HepG2 (cell line): ENCODE results near the gene MCMBP. TPM values are rescaled to one million over a fixed set of nuclear protein-coding genes. Genes with fewer than 3 reads are reported as not detected.

Experiments used
- ATF7-NPFF ChIP-seq: sonication (generic); formaldehyde crosslinking; IDR thresholded peaks from 2 replicates; pipeline ENCODE4 v1.8.1; 2023; ENCODE audit warnings: mild to moderate bottlenecking, low read depth, missing genetic modification reagents, moderate library complexity
- BORCS8-MEF2B ChIP-seq: sonication (generic); formaldehyde crosslinking; IDR thresholded peaks from 2 replicates; pipeline ENCODE4 v1.8.0; 2022; ENCODE audit warnings: mild to moderate bottlenecking, missing genetic modification reagents
- CEBPB ChIP-seq: IDR thresholded peaks from 2 replicates; pipeline ENCODE4 v1.6.1; 2011; ENCODE audit warnings: low read depth, low read length, improper control_type of control experiment, borderline replicate concordance
- FOXC1 ChIP-seq: sonication (generic); formaldehyde crosslinking; IDR thresholded peaks from 2 replicates; pipeline ENCODE4 v1.8.0; 2022; ENCODE audit warnings: mild to moderate bottlenecking, missing genetic modification reagents, borderline replicate concordance
- GZF1 ChIP-seq: sonication (generic); formaldehyde crosslinking; IDR thresholded peaks from 2 replicates; pipeline ENCODE4 v1.5.1; 2020; ENCODE audit warnings: mild to moderate bottlenecking, missing genetic modification reagents
- JDP2 ChIP-seq: sonication (generic); formaldehyde crosslinking; IDR thresholded peaks from 2 replicates; pipeline ENCODE4 v1.8.1; 2022; ENCODE audit warnings: missing genetic modification reagents, borderline replicate concordance
- MAFF ChIP-seq: IDR thresholded peaks from 2 replicates; pipeline ENCODE4 v1.6.1; 2011; ENCODE audit warnings: low read depth, low read length, improper control_type of control experiment
- SRY ChIP-seq: sonication (generic); formaldehyde crosslinking; IDR thresholded peaks from 2 replicates; pipeline ENCODE4 v1.8.0; 2022; ENCODE audit warnings: mild to moderate bottlenecking, missing genetic modification reagents
- ZMYM2 ChIP-seq: sonication (generic); formaldehyde crosslinking; IDR thresholded peaks from 2 replicates; pipeline ENCODE4 v1.8.0; 2022; ENCODE audit warnings: mild to moderate bottlenecking, missing genetic modification reagents
- ZNF20 ChIP-seq: sonication (generic); formaldehyde crosslinking; IDR thresholded peaks from 2 replicates; pipeline ENCODE4 v1.4.0; 2020; ENCODE audit warnings: mild to moderate bottlenecking, moderate library complexity, missing genetic modification reagents
- ZNF274 ChIP-seq: sonication (generic); formaldehyde crosslinking; IDR thresholded peaks from 2 replicates; pipeline ENCODE4 v1.5.1; 2020; ENCODE audit warnings: mild to moderate bottlenecking, missing genetic modification reagents
- ZNF430 ChIP-seq: sonication (generic); formaldehyde crosslinking; IDR thresholded peaks from 2 replicates; pipeline ENCODE4 v1.9.0; 2021; ENCODE audit warnings: mild to moderate bottlenecking, missing genetic modification reagents
- ZNF678 ChIP-seq: sonication (generic); formaldehyde crosslinking; IDR thresholded peaks from 2 replicates; pipeline ENCODE4 v1.4.0; 2020; ENCODE audit warnings: mild to moderate bottlenecking, missing genetic modification reagents
- ZNF746 ChIP-seq: sonication (generic); formaldehyde crosslinking; IDR thresholded peaks from 2 replicates; pipeline ENCODE4 v1.8.0; 2022; ENCODE audit warnings: mild to moderate bottlenecking, missing genetic modification reagents
- ZSCAN12 ChIP-seq: sonication (generic); formaldehyde crosslinking; IDR thresholded peaks from 2 replicates; pipeline ENCODE4 v1.9.0; 2021; ENCODE audit warnings: mild to moderate bottlenecking, missing genetic modification reagents
- ZSCAN25 ChIP-seq: sonication (generic); formaldehyde crosslinking; IDR thresholded peaks from 2 replicates; pipeline ENCODE4 v1.8.0; 2022; ENCODE audit warnings: mild to moderate bottlenecking, missing genetic modification reagents
- polyA plus RNA-seq, 8 experiments: library from polyadenylated mRNA; depleted of rRNA in 3 of 8; stranded (reverse) in 7 of 8; unstranded in 1 of 8; fragments of >200 nt; fragmentation: Illumina TruSeq in 4 of 8; extraction: Trizol in 4 of 8; gene quantifications; 2 replicates each; pipeline versions ENCODE4 v1.2.1 to v1.2.3, GENCODE V29; 2011 to 2016; ENCODE audit warnings: low read depth in 4 of 8, missing spikeins in 1 of 8, mixed read lengths in 1 of 8; ENCODE audit not compliant: insufficient read depth in 1 of 8
- total RNA-seq, 5 experiments: library from RNA; depleted of rRNA; stranded (reverse); fragments of >200 nt; fragmentation: Illumina TruSeq; extraction: Trizol; gene quantifications; 2 replicates each; pipeline ENCODE4 v1.2.3, GENCODE V29; 2016; ENCODE audit warnings: low read depth in 1 of 5
- TF ChIP-seq, protein P1 (sequence below): sonication (generic); formaldehyde crosslinking; IDR thresholded peaks from 2 replicates; pipeline ENCODE4 v1.5.0; 2020; ENCODE audit warnings: missing genetic modification reagents, mild to moderate bottlenecking, borderline replicate concordance
- TF ChIP-seq, protein P2 (sequence below): sonication (generic); formaldehyde crosslinking; conservative IDR thresholded peaks from 2 replicates; pipeline ENCODE4 v1.4.0; 2020; ENCODE audit warnings: missing genetic modification reagents
- TF ChIP-seq, protein P3 (sequence below): sonication (generic); formaldehyde crosslinking; IDR thresholded peaks from 2 replicates; pipeline ENCODE4 v1.5.1; 2020; ENCODE audit warnings: missing genetic modification reagents, mild to moderate bottlenecking, borderline replicate concordance
- TF ChIP-seq, protein P4 (sequence below): sonication (generic); formaldehyde crosslinking; IDR thresholded peaks from 2 replicates; pipeline ENCODE4 v1.4.0; 2020; ENCODE audit warnings: missing genetic modification reagents, borderline replicate concordance
- TF ChIP-seq, protein P5 (sequence below): sonication (generic); formaldehyde crosslinking; IDR thresholded peaks from 2 replicates; pipeline ENCODE4 v1.9.0; 2021; ENCODE audit warnings: missing genetic modification reagents, borderline replicate concordance

Gene MCMBP
- total and polyA plus RNA-seq, 2 of the 13 experiments (the other 11 are each of a cell fraction or from before 2014, with no cell fraction given), result 35.7 to 62.4 TPM

DNA sequence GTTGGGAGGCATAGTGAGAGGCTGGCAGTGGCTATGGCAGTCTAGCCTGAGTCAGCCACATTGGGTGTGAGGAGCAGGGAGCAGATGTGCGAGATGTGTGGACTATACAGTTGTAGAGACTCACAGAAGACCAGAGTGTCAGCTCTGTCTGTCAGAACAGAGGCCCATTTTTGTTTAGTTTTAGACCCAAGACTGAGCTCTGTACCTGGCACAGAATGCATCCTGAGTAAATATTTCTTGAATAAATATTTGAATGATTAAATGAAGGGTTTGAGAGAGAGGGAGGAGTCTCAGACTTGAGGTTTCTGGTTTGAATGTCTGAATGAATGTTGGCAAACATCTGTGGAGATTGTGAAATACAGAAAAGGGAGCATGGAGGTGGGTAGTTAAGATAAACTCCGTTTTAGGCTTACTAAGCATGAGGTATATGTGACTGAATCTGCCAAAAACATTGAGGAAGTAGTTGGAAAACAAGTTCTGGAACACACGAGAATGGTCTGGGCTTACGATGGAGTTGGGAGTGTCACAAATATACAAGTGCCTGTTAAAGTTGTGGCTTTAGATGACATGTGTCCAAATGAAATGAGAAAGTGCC, 23.5 kb upstream of the MCMBP start (continued):
- TF ChIP-seq, protein P1, sequence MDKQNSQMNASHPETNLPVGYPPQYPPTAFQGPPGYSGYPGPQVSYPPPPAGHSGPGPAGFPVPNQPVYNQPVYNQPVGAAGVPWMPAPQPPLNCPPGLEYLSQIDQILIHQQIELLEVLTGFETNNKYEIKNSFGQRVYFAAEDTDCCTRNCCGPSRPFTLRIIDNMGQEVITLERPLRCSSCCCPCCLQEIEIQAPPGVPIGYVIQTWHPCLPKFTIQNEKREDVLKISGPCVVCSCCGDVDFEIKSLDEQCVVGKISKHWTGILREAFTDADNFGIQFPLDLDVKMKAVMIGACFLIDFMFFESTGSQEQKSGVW (CRISPR knock-in tag), result no peak
- TF ChIP-seq ATF7-NPFF (CRISPR knock-in tag), result no peak
- TF ChIP-seq ZNF678 (CRISPR knock-in tag), result no peak
- TF ChIP-seq, protein P2, sequence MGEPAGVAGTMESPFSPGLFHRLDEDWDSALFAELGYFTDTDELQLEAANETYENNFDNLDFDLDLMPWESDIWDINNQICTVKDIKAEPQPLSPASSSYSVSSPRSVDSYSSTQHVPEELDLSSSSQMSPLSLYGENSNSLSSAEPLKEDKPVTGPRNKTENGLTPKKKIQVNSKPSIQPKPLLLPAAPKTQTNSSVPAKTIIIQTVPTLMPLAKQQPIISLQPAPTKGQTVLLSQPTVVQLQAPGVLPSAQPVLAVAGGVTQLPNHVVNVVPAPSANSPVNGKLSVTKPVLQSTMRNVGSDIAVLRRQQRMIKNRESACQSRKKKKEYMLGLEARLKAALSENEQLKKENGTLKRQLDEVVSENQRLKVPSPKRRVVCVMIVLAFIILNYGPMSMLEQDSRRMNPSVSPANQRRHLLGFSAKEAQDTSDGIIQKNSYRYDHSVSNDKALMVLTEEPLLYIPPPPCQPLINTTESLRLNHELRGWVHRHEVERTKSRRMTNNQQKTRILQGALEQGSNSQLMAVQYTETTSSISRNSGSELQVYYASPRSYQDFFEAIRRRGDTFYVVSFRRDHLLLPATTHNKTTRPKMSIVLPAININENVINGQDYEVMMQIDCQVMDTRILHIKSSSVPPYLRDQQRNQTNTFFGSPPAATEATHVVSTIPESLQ (CRISPR knock-in tag), result no peak
- TF ChIP-seq MAFF, result no peak
- no peak for TF ChIP-seq ZSCAN12
- TF ChIP-seq BORCS8-MEF2B (CRISPR knock-in tag), result no peak
- TF ChIP-seq ZSCAN25, result no peak
- TF ChIP-seq CEBPB, result peak; percentile 95
- TF ChIP-seq ZNF746 (CRISPR knock-in tag), result no peak
- TF ChIP-seq, protein P3, sequence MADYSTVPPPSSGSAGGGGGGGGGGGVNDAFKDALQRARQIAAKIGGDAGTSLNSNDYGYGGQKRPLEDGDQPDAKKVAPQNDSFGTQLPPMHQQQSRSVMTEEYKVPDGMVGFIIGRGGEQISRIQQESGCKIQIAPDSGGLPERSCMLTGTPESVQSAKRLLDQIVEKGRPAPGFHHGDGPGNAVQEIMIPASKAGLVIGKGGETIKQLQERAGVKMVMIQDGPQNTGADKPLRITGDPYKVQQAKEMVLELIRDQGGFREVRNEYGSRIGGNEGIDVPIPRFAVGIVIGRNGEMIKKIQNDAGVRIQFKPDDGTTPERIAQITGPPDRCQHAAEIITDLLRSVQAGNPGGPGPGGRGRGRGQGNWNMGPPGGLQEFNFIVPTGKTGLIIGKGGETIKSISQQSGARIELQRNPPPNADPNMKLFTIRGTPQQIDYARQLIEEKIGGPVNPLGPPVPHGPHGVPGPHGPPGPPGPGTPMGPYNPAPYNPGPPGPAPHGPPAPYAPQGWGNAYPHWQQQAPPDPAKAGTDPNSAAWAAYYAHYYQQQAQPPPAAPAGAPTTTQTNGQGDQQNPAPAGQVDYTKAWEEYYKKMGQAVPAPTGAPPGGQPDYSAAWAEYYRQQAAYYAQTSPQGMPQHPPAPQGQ, result no peak
- no peak for TF ChIP-seq SRY (CRISPR knock-in tag)
- TF ChIP-seq FOXC1, result no peak
- TF ChIP-seq GZF1 (CRISPR knock-in tag), result no peak
- TF ChIP-seq ZNF274, result no peak
- TF ChIP-seq ZNF20 (CRISPR knock-in tag), result no peak
- TF ChIP-seq, protein P4, sequence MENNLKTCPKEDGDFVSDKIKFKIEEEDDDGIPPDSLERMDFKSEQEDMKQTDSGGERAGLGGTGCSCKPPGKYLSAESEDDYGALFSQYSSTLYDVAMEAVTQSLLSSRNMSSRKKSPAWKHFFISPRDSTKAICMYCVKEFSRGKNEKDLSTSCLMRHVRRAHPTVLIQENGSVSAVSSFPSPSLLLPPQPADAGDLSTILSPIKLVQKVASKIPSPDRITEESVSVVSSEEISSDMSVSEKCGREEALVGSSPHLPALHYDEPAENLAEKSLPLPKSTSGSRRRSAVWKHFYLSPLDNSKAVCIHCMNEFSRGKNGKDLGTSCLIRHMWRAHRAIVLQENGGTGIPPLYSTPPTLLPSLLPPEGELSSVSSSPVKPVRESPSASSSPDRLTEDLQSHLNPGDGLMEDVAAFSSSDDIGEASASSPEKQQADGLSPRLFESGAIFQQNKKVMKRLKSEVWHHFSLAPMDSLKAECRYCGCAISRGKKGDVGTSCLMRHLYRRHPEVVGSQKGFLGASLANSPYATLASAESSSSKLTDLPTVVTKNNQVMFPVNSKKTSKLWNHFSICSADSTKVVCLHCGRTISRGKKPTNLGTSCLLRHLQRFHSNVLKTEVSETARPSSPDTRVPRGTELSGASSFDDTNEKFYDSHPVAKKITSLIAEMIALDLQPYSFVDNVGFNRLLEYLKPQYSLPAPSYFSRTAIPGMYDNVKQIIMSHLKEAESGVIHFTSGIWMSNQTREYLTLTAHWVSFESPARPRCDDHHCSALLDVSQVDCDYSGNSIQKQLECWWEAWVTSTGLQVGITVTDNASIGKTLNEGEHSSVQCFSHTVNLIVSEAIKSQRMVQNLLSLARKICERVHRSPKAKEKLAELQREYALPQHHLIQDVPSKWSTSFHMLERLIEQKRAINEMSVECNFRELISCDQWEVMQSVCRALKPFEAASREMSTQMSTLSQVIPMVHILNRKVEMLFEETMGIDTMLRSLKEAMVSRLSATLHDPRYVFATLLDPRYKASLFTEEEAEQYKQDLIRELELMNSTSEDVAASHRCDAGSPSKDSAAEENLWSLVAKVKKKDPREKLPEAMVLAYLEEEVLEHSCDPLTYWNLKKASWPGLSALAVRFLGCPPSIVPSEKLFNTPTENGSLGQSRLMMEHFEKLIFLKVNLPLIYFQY (CRISPR knock-in tag), result no peak
- no peak for TF ChIP-seq ZMYM2 (CRISPR knock-in tag)
- TF ChIP-seq JDP2, result no peak
- TF ChIP-seq ZNF430, result no peak
- TF ChIP-seq, protein P5, sequence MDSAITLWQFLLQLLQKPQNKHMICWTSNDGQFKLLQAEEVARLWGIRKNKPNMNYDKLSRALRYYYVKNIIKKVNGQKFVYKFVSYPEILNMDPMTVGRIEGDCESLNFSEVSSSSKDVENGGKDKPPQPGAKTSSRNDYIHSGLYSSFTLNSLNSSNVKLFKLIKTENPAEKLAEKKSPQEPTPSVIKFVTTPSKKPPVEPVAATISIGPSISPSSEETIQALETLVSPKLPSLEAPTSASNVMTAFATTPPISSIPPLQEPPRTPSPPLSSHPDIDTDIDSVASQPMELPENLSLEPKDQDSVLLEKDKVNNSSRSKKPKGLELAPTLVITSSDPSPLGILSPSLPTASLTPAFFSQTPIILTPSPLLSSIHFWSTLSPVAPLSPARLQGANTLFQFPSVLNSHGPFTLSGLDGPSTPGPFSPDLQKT (CRISPR knock-in tag), result no peak
